HG03342 (cell line): ENCODE measurements around the gene TCF7L2.

Source experiments
- ATAC-seq: cut with Tn5 transposase; IDR thresholded peaks from one replicate; pipeline ENCODE4 v1.9.1; 2021; ENCODE audit warnings: mild to moderate bottlenecking, moderate library complexity; ENCODE audit not compliant: unreplicated experiment

The TCF7L2 gene

DNA sequence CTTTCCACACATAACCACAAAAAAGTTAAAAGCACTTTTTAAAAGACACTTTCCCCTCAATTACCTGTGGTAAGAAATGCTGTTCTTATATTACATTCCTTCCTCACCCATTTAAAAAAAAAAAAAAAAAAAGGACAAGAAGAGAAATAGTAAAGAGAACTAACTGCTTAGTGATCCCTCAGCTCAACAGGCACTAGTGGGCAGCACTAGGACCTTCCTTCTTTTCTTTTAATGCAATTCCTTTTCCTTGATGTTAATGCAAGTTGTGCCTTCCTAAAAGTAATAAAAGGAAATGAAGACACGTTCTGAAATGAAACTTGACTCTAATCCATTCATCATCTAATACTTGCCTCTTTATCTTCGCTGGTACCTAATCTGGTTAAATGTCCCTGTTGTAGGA is 189.7 kb downstream of the TCF7L2 start:
- ATAC-seq: no peak

- no peak for ATAC-seq
Measured at GRCh38 chr10:113140143-113141011, 190.3 kb downstream of the TCF7L2 start.

DNA sequence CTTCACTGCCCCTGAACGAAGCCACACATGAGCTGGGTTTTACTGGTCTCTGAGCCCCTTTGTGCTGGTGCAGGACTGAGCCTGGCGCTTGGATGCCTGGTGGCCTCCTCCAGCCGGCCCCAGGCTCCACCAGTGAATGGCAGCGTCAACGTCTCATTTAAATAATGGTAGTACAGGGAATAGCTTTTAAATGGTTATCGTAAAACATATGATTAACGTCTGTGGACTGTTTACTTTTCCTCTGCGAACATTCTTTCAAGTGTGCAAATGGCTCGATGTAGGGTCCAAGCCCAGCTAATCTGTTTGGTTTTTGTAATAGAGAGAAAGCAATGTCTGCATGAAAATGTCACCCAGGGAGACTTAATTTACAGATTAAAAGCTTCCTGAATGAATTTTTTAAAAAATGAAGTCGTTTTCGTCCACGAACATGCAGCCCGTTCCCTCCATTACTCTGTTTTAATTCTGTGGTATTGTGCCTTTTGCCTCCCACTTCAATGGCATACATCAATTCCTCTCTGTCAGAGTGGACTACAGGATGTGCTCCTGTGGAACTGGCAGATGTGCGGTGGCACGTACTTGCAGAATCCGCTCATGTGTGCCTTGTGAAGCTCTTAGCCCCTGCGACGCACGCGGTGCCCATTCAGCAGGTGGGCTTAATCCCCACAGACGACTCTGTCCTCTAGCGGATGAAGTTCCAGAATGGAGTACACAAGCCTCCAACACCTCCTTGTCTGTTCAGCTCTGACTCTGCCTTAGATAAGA is 192.7 kb downstream of the TCF7L2 start:
- ATAC-seq: no peak

DNA sequence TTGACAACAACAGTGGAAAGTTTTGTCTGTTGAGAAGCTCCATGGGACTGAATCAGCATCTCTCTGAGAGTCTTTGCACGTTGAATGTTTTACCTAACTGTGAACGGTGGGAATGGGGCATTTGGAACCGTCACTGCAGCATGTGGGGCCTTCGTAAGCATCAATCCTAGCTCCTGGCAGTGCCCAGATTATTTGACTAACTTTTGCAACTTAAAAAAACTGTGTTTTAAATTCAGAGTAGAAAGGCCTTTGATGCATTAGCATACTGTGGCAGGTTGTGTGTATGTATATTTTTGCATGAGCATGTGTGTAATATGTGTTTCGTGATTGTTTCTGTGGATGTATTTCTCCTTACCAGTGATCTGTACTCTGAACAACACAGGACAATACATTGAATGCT is 194.5 kb downstream of the TCF7L2 start:
- no peak for ATAC-seq

GRCh38 chr10:113148071-113148825 is 198.2 kb downstream of the TCF7L2 start:
- no peak for ATAC-seq

DNA sequence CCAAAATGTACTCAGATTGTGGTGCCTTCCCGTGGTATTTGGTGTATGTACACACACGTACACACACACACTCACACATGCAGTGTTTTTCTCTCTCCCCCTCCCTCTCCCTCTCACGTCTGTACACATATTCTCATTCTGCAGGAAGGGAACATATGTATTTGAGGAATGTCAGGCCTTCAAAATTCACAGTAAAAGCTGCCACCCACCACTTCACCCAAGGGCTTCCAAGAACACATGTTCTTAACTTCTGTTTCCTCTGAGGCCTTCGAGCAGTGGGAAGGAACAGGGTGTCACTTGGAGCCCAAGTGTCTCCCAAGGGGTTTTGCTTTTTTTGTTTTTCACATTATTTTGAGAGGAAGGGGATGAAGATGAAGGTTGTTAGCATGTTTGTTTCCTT is 198.9 kb downstream of the TCF7L2 start:
- no peak for ATAC-seq

DNA sequence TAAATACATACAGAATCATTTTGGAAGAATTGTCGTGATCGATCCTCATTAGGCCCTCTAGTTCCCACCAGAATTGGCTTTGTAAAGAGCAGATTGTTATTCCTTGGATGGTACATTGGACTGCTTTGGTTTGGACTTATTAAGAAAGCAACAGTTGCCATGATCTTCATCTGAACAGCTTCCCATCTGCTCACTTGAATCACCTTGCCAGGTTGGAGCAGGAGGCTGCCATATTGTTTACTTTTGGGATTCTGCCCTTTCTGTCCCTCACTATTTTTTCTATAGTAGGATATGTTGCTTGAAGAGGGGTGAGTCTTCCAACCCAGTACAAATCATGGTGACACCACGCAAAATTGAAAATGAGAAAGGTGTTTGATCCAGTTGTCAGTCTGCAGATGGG is 199.6 kb downstream of the TCF7L2 start:
- no peak for ATAC-seq

- ATAC-seq: no peak
Measured at GRCh38 chr10:113151190-113151666, 201.2 kb downstream of the TCF7L2 start.

GRCh38 chr10:113153493-113154102 is 203.6 kb downstream of the TCF7L2 start:
- no peak for ATAC-seq

GRCh38 chr10:113157441-113157840 is 207.4 kb downstream of the TCF7L2 start:
- ATAC-seq: no peak

DNA sequence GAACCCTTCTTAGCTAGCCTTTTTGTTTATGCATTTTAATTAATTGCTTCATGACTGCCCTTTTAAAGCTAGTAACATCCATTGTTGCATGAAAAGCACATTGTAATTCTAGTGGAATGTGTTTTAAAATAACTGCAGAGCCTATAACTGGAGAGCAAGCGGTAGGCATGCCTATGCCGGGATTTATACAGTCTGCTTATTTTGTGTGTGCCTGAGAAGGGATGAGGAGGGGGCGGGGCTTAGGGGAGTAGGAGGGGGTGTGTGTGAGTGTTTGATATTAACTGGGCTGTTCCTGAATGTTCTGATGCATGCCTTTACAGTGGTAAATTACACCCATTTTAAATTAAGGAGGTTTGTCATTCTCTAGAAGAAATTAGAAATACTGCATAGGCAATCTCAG is 208.1 kb downstream of the TCF7L2 start:
- ATAC-seq: no peak

DNA sequence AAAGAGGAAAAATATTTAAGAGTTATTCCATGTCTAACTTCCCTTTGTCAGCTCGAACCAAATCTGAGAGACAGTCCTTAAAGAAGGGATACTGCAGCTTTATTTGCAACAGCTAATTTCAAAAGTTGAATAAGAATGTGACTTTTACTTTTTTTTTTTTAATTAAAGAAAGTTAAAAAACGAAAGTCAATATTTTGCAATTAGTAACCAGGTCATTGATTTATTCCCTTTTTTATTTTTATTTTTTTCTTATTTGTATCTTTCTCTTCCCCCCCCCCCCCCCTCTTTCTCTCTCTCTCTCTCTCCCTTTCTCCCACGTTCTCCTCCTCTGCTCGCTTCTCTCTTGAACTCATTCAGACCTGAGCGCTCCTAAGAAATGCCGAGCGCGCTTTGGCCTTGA is 209.5 kb downstream of the TCF7L2 start:
- ATAC-seq: no peak

DNA sequence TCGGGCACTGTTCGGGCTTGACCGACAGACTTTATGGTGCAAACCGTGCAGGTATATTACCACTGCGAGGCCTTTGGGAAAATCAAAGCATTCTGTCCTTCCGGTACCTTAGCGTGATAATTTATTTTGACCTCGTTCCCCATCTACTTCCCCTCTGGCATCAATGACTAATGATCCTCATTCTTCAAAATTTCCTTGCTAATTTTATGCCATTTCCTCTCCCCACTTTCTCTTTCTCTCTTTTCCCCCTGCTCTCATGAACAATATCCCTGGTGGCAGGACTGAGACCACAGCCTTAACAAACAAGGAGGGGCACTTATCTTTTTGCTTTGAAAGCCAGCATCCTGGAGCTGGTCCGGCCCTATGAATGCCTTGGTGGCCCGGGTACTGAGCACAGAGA is 210.6 kb downstream of the TCF7L2 start:
- no peak for ATAC-seq

DNA sequence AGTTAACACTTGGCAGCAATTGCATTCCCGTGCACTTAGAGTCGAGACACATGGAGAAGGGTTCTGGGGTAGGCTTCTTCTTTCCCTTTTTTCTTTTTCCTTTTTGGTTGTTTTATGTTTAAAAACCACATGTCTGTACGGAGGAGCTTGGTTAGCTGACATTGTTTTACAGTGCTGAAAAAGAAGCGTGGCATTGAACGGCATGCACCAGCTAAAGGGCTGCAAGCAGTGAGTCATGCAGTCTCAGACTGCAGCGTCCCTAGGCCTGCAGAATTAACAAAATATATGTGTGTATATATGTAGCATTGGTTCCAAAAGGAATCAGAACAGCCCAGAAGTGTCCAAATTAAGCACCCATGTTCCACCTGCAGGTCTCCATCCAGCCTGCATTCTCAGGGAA is 211.0 kb downstream of the TCF7L2 start:
- no peak for ATAC-seq

GRCh38 chr10:113162960-113163359 is 212.9 kb downstream of the TCF7L2 start:
- ATAC-seq: no peak

- ATAC-seq: no peak
Measured at GRCh38 chr10:113165673-113166072, 215.6 kb downstream of the TCF7L2 start.

GRCh38 chr10:113167702-113168101 is 217.7 kb downstream of the TCF7L2 start:
- no peak for ATAC-seq

DNA sequence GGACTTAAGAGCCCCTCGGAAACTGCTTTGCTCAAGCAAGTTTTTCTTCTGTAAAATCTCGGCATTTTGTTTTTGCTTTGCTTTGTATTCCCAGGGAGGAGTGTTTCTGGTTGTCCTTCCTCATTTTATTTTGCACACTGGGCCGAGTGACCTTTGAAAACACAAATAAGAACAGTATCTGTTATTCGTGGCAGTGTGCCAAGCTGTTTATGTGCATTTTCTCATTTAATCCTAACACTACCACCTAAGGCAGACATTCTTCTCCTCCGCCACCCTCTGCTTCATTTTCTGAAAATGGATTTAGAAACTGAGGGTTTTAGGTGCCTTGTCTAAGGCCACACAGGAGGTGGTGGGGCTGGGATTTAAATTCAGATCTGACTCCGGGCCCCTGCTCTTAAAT is 218.5 kb downstream of the TCF7L2 start:
- ATAC-seq: no peak

GRCh38 chr10:113169111-113169510 is 219.1 kb downstream of the TCF7L2 start:
- no peak for ATAC-seq

- ATAC-seq: peak; percentile 96
Measured at GRCh38 chr10:113169853-113170460, 219.9 kb downstream of the TCF7L2 start.
